Measurements from ENCODE around the gene ALK.

DNA sequence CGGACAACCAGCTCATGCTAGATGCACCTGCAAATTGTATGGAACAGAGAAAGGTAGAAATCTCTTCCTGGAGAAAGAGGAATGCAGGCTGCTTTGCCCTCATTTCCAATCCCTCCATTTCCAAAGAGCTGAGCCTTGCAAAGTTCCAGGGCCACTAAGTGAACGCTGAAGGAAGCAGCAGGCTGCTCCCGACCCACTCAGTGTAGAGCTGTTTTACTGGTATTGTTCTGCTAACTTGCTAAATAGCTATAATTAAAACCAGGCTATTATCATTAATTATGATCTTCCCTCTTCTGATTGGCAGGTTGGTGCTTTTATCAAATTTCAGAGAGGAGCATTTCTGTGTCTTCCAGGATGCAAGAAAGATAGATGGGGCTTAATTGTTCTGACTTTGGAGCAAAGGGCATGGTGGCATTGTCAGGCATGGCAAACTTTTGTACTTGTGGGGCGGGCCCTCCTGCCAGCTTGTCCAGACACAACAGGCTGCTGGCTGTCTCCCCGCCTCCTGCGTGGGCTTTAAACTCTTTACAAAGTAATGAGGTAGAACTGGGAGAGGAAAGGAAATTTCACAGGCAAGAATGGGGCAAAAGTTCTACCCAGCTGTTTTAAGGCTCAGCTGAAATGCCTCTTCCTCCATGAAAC is 40.2 kb downstream of the ALK start:
- no peak for TF ChIP-seq POLR2A (IDR thresholded peaks at IDR 0.05)
- TF ChIP-seq, protein P1, sequence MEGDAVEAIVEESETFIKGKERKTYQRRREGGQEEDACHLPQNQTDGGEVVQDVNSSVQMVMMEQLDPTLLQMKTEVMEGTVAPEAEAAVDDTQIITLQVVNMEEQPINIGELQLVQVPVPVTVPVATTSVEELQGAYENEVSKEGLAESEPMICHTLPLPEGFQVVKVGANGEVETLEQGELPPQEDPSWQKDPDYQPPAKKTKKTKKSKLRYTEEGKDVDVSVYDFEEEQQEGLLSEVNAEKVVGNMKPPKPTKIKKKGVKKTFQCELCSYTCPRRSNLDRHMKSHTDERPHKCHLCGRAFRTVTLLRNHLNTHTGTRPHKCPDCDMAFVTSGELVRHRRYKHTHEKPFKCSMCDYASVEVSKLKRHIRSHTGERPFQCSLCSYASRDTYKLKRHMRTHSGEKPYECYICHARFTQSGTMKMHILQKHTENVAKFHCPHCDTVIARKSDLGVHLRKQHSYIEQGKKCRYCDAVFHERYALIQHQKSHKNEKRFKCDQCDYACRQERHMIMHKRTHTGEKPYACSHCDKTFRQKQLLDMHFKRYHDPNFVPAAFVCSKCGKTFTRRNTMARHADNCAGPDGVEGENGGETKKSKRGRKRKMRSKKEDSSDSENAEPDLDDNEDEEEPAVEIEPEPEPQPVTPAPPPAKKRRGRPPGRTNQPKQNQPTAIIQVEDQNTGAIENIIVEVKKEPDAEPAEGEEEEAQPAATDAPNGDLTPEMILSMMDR (IDR thresholded peaks at IDR 0.05): no peak

All from sigmoid colon (tissue), 3 donors.